Fibroblast of peridontal ligament (primary cell): ENCODE measurements around the gene RHOD.

Experiments used
- DNase-seq: peaks from one replicate; pipeline ENCODE4 v3.0.0-alpha.2; 2010; ENCODE audit errors: extremely low read depth

The RHOD gene

DNA sequence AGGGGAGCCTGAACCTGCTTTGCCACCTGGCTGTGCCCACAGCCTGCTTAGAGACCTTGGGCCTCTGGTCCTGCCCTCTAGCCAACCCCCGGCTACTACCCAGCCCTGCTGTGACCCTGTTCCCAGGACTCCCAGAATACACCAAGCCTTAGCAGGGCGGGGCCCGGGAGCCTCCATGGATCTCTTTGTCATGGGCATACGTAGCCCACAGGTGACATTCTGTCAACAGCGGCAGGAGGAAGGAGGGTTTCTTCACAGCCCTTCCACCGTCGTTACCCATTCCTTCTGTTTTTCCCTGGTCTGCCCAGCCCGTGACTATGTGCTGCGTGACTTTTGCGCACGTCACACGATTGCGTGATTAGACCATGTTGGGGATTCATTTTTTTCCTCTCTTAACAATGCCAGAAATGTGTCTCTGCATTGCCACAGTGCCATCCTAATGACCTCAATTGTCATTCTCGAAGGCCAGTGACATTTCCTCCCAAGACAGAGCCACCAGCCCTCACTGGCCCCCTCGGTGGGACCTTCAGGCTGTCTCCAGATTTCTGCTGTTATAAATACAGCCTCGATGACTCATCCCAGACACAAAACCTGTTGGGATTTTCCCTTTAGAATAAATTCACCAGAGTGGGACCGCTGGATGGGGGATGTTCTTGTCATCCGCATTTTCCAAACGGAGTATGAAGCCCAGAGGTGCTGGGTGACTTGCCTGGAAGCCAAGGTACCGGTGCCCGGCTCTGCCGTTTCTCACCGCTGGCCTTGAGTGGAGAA is 24.7 kb upstream of the RHOD start:
- DNase-seq = peak; percentile 35

DNA sequence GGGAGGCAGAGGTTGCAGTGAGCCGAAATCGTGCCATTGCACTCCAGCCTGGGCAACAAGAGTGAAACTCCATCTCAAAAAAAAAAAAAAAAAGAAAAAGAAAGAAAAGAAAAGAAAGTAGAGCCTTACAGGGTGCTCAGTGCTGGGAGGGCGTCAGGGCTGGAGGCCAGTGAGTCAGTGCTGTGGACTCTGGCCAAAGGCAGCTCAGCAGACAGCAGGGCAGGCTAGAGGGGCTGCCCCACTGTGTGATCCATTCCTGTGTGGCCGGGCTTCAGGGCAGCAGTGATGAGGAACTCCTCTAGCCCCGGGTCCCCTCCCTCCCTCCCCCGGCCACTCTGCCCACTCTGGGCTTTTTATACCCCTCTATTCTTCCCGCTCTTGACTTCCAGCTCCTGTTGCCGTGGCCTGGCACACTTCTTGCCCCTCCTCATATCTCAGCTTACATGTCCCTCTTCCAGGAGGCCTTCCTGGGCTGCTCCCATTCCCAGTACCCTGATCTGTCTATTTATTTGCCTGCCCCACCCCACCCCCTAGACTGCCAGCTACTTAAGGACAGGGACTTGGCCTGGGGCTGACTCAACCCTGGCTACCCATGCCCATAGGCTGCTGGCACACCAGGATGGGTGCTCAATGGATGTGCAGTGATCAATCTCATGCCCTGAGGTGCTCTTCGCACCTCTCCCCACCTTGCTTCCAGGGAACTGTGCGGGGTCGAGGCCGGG is 23.7 kb upstream of the RHOD start:
- peak; percentile 90 for DNase-seq

DNA sequence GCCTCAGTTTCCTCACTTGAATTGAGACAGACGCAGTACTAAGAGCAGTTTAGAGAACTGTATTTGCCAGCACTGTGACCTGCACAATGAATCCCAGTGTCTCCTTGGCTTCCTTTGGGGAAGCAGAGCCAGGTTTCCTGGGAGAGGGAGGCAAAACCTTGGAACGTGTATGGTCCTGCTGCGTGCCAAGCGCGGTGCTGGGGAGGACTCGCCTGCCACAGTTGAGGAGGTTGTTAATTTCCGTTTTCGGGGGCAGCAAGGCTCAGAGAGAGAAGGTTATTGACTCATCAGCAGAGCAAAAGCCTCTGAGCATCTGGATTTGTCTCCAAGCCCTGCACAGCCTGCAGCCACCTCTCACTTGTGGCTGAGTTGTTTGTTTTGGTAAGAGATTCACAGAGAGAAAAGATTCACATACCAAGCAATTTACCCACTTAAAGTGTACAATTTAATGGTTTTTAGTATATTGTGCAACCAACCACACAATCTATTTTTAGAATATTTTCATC is 22.9 kb upstream of the RHOD start:
- peak; percentile 98 for DNase-seq

DNA sequence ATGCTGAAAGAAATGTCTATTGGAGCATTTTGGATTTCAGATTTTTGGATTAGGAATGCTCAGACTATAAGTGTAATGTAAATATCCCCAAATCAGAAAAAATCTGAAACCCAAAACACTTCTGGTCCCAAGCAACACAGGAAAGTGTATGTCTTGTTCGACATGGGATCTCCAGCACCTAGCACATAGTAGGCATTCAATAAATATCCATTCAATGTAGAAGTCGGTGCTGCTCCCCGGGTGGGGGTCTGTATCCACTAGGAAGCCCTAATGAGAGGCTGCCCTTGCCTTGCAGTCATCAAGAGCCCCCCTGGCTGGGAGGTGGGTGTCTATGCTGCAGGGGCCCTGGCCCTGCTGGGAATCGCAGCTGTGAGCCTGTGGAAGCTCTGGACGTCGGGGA is 22.3 kb upstream of the RHOD start:
- DNase-seq = no peak

DNA sequence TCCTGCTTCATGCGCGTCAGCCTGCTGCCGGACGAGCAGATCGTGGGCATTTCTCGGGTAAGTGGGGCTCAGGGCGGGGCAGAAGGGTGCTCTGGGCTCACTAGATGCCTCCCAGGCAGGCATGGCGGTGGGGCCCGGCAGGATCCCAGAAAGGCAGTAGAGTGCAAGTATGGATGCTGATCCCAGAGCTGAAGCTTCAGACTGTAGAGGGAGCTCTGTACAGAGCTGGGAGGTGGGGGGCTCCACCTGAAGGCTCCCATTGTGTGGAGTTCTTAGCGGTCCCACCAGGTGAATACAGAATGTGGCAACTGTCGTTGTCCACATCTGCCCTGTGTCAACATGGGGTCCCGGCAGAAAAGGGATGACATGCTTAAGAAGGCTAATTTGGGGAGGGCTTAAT is 16.5 kb upstream of the RHOD start:
- DNase-seq = no peak

DNA sequence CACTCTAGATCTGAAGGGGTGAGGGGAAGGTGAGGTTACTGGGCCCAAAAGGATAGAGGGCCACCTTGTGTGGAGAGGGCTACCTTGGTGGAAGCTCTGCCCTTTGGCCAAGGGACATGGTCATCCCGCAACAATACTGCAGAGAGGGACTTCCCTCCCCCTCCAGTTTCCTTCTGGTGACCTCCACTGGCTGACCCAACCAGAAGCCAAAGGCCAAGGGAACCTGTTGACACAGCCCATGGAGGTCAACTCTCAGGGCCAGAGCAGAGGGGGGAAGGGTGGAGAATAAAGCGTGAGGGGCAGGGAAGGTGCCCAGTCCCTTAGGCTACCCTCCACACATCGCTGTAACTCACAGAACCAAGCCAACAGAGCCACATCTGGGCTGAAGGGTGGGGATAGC is 15.0 kb upstream of the RHOD start:
- no peak for DNase-seq

DNA sequence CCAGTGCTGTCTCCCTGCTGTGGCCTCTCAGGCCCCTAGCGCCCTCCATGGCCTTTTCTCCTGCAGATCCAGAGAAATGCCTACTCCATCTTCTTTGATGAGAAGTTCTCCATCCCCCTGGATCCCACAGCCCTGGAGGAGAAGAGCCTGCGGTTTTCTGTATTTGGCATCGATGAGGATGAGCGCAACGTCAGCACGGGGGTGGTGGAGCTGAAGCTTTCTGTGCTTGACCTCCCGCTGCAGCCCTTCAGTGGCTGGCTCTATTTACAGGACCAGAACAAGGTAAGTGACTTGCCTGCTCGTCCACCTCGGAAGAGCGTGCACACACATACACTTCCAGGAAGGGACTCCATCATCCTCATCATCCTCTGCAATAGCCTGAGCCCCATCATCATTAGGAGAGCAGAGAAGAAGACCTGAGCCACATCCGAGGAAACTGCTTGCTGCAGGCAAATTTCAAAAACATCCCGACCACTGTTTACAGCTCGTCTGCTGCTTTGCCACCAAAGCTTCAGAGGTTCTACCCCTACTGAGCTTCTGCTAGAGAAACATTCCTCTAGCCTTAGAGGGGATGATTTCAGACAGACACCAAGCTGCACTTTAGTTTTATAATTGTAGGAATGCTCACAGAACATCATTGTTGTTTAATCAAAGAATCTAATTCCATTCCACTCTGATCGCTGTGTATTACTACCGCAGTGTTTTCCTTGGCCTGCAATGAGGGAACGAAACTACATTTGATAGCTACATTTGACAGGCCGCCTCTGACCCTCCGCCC is 12.9 kb upstream of the RHOD start:
- peak; percentile 33 for DNase-seq

DNA sequence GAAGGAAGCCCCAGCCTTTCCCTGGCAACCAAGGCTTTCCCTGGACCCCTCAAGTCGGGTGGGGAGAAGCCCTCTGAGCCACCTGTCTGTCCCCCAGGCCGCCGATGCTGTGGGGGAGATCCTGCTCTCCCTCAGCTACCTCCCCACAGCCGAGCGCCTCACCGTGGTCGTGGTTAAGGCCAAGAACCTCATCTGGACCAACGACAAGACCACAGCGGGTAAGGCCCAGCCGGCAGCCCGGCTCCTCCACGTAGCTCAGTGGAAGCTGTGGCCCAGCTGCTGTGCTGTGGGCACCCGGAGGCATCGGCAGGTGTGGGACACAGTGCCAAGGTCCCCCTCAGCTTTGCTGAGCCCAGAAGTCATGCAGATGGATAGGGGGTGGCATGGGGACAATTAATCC is 12.2 kb upstream of the RHOD start:
- DNase-seq = no peak

DNA sequence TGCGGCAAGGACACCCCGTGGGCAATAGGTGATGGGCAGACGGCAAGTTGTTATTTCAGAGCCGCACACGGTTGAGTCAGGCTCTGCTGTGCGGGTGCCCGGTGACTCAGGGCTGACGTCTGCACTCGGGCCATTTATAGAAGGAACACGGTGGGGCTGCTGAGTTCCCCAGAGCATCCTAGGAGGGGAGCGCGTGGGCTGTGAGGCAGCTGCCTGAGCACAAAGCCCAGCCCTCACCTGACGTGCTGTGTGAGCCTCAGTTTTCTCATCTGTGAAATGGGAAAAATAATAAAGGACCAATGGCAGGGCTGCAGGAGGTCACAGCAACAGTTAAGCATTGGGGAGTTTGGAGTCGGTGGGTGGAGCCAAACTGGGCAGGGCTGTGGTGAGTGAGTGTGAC is 11.3 kb upstream of the RHOD start:
- peak; percentile 79 for DNase-seq

DNA sequence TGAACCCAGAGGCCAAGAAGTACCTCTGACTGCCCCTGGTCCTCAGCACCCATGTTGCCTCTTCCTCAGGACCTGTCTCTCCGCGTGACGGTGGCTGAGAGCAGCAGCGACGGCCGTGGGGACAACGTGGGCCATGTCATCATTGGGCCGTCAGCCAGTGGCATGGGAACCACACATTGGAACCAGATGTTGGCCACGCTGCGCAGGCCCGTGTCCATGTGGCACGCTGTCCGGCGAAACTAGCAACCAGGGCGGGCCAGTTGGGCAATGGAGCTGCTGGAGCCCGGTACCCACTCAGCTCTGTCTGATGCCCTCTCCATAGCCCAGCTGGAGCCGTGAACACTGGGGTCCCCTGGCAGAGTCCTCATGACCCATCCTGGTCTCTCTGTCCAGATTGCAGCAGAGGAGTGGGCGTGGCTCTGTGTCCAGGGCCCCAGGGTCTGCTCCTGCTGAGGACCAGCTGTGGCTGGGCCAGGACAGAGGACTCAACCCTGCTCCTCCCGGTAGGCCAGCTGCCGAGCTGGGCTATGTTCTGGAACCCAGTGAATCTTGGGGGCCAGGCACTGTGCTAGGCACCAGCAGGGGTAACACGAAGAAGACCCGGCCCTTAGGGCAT is 8.0 kb upstream of the RHOD start:
- DNase-seq = no peak

DNA sequence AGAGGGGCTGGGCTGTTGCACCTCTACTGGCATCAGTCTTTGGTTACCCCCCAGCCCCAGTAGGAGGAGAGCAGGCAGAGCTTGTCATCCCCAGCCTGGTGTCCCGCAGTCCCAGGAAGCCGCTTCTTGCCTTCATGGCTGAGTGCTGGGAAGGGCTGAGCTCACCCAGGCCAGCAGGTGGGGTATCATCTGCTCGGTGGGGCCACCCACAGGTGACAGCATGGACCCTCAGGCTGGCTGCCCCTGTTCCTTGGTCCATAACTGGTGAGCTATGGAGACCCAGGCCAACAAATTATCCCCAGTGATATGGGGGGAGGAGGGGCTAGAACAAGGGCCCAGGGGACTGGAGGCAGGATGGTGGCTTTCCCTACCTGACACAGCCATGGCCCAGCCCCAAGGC is 6.5 kb upstream of the RHOD start:
- no peak for DNase-seq

DNA sequence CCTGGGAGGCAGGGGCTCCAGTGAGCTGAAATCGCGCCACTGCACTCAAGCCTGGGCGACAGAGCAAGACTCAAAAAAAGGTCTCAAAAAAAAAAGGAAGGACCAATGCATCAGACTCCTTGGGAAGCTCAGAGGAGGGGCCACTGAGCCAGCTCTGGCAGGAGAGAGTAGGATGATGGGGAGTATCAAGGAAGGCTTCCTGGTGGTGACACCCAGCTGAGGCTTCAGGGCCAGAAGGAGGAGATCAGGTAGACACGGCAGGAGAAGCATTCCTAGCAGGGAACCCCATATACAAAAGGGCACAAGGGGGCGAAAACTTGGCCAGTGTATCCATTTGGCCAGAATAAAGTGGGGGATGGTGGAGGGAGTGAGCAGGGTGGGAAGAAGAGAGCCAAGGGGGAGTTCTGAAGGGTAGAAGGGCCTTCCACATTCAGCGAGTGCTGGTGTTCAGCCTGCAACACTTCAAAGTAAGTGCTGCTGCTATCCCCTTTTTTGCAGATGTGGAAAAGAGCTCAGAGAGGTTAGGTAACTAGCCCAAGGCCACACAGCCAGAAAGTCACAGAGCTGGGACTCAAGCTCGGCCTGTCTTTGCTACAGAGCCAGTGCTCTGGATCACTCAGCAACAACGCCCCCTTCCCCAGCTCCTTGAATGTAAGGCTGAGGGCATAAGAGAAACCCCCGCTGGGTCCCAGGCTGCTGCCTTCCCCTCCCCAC is 5.3 kb upstream of the RHOD start:
- no peak for DNase-seq

DNA sequence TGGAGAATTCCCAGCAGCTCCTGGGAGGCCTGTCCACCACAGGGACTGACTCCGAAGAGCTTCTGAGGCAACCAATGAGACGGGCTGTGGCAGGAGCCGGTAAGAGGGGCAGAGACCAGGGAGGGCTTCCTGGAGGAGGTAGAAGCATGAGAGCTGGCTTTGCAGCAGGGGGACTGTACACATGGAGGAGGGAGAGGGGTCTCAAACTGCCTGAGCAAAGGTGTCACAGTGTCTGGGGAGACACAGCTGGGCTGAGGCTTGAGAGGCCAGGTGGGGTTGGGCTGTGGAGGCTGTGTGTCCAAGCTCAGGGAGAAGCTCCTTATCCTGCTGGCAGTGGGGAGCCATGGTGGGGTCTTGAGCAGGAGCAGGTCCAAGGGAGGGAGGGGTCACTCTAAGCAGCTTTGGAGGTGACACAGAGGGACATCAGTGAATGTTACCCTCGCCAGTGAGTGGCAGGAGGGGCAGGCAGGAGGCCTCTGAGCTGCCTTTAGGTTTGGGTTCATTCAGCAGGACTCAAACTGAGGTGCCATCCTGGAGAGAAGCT is 4.6 kb upstream of the RHOD start:
- DNase-seq = no peak

DNA sequence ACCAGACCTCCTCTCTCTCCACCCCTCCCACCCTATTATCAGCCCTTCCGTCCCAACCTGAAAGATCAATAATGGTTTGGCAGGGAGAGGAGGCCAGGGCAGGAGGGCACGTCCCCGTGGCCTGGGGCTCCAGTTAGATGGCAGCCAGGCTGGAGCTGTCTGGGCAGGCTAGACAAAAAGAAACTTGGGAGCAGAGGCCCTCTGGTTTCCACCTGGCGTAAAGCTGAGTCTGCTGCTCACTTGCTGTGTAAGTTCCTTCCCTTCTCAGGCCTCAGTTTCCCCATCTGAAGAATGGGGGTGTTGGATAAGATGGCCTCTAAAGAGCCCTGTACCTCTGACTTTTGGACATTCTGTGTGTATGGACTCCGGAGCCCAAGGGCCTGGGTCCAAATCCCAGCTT is 3.8 kb upstream of the RHOD start:
- no peak for DNase-seq

DNA sequence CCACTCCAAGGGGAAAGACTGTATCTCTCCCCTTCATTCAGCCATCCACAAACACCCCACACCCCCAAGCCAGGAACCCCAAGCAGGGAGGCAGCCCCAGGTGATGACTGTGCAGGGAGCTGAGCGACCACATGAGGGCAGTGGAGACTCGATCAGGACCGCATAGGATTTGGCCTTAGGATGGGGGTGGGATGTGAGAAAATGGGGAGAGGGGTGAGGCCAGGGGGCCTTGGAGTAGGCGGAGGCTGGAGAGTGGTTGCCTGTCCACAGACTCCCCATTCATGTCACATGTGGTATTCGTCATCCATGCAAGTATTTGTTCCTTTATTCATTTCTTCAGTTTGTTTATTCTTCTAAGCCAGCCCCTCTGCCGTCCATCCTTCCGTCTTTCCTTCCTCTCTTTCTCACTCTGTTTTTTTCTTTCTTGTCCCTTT is 2.7 kb upstream of the RHOD start:
- DNase-seq = peak; percentile 55

DNA sequence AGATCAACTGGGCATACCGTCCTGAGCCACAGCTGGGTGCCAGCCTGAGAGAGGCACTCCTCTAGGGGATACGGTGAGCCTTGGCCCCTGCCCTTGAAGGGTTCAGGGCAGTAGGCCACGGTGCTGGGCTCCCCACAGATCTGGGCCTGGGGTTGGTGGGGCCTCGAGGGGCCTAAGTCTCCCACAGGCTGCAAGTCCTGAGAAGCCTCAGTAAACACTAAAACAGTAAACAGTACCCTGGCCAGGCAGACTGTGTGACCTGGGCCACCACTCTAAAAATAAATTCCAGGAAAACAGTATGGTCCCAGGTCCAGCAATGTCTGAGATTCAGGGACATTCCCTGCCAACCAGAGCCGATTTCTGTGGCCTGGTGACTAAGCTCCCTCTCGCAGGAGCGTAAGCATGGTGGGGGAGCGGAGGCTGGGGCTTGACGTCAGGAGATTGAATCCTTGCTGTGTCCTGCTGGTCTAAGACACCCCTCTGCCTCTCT is 2.3 kb upstream of the RHOD start:
- DNase-seq = peak; percentile 77

DNA sequence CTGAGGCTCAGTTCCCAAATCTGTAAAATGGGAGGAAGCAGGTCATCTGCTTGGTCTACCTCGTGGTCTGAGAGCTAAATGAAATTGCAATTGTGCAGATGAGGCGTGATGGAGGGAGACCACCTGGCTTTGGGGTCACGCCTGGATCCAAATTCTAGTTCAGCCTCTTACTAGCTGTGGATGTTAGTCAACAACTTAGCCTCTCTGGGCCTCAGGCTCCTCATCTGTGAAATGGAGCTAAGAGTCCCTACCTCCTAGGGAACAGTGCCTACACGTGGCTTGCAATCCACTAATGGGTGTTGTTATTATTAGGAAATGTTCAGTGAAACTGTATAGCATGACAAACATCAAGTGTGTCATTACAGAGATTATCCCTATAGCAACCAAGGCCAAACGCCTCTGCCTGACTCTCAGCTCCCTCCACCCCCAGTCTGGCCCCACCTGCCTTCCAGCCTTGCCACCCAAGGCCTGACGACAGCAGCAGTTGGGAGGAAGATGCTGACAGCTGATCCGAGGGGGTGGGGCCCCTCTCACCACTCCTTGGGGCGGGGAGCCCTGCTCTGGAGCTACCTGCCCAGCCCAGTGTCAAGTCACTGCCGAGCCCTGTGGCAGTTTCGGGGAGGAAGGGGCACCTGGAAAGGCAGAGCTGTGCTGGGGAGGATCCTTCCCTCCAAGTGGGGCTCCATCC is 1.7 kb upstream of the RHOD start:
- peak; percentile 24 for DNase-seq

DNA sequence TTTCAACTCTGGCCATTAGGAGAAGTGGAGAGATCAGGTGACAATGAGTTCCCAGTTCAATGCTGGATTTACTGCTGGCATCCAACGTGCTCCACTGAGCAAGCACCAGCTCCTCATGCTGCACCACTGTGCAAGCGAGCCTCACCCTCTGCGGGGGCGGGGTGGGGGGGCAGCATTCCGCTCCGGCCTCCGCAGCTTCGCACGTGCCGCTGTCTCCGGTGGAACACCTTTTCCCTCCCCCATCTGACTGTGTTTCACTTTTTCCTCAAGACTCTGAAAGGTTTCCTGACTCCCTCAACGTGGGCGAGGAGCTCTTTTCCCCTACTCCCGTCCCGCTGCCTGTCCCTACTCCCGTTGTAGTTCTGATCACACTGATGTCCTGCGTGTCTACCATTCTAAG is 835 bp upstream of the RHOD start:
- DNase-seq = no peak

DNA sequence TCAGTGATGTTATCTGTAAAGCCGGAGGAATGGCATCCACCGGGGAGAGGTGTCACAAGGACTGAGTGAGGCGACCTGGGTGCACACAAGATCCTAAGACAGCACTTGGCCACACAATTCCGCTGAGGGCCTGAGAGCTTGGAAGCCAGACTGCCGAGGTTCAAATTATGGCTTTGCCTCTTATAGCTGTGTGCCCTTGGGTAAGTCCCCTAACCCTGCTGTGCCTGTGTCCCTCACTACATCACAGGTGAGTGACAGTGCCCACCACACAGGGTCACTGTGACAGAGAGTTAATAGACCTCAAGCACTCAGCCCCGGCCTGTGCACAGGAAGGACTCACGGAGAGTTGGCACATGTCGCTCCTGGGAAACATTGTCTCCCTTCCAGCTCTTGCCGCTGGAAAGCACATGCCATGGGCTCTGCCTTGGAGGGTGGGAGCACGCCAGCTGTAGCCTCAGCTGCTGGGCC is 592 bp downstream of the RHOD start:
- DNase-seq = no peak

DNA sequence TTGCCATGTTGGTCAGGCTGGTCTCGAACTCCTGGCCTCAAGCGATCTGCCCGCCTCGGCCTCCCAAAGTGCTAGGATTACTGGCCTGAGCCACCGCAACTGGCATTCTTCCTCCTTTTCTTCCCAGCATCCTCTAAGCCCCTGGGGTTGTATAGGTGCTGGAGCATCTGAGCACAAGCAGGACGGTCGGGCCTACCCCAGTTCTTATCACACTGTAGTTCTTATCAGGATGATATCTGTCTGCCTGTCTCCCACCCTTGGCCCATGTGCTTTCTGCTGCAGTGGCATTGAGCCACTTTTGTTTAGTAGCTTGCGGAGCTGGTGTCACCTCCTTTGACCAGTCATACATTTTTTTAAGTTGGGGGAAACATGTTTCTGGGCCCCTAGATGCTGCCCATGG is 1.9 kb downstream of the RHOD start:
- no peak for DNase-seq
